SH-SY5Y (cell line): ENCODE data around the gene SURF4.

Source experiments
- GATA2 ChIP-seq: IDR thresholded peaks from 2 replicates; pipeline ENCODE4 v1.6.1; 2011; ENCODE audit warnings: mild to moderate bottlenecking, low read depth, low read length
- GATA3 ChIP-seq: IDR thresholded peaks from 2 replicates; pipeline ENCODE4 v1.6.1; 2011; ENCODE audit warnings: low read depth, mild to moderate bottlenecking, low read length, moderate library complexity

SURF4 gene

GRCh38 chr9:133323991-133324703 lies 51.7 kb downstream of the SURF4 start:
- no peak for TF ChIP-seq GATA2
- TF ChIP-seq GATA3 = no peak

- no peak for TF ChIP-seq GATA2
- no peak for TF ChIP-seq GATA3
These were observed 52.6 kb downstream of the SURF4 start for GRCh38 chr9:133323211-133323610.

- TF ChIP-seq GATA2 (no peak), GATA3 (no peak)
These were observed 53.2 kb downstream of the SURF4 start for GRCh38 chr9:133322701-133323100.

DNA sequence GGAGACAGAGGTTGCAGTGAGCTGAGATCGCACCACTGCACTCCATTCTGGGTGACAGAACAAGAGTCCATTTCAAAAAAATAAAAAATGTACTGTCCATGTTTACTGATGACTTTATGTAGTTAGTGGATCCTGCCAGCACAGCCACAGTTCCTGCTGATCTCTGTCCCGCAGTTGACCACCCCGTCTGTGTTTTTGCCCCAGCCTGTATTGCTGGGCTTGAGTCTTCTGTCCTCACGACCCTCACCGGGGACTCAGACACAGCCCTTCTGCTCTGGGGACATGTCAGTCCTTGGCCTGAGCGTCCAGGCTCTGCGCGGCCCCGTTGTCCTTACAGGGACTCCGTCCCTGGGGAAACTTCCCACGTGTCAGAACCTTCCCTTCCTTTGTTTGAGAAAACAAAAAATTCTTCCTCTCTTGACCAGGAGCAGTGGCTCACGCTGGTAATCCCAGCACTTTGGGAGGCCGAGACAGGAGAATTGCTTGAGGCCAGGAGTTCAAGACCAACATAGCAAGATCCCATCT lies 54.4 kb downstream of the SURF4 start:
- TF ChIP-seq GATA2 (no peak), GATA3 (no peak)

- TF ChIP-seq GATA3 = no peak
- no peak for TF ChIP-seq GATA2
These were observed 55.4 kb downstream of the SURF4 start for GRCh38 chr9:133320421-133320881.

- no peak for TF ChIP-seq GATA2
- TF ChIP-seq GATA3 = no peak
These were observed 59.9 kb downstream of the SURF4 start for GRCh38 chr9:133315997-133316396.
